H7 (cell line): ENCODE data around the gene JPH3. TPM values are rescaled to one million over a fixed set of nuclear protein-coding genes. Genes with fewer than 3 reads are reported as not detected.
"Not testable (repeated sequence)": the region's sequence is repeated elsewhere in the genome, so short reads cannot be mapped to it uniquely, and the experiment has no call there.

ENCODE experiments used
- DNase-seq: peaks from one replicate; pipeline ENCODE4 v3.0.0; 2012
- H3K27me3 ChIP-seq: 2 replicates; pipeline ENCODE4 v1.6.0; 2011; ENCODE audit warnings: mild to moderate bottlenecking, low read length; ENCODE audit not compliant: control insufficient read depth, insufficient read depth
- H3K36me3 ChIP-seq: replicated peaks from 2 replicates; pipeline ENCODE4 v1.5.1; 2011; ENCODE audit warnings: low read length; ENCODE audit not compliant: control insufficient read depth, insufficient read depth
- H3K4me3 ChIP-seq: 2 replicates; pipeline ENCODE4 v1.5.1; 2011; ENCODE audit warnings: low read depth, mild to moderate bottlenecking, control low read depth, low read length, moderate library complexity; ENCODE audit not compliant: insufficient read depth
- total RNA-seq: library from RNA; depleted of rRNA; stranded (reverse); fragments of >200 nt; shearing (Covaris generic); gene quantifications from 2 replicates; pipeline ENCODE4 v1.2.3, GENCODE V29; 2014

The JPH3 gene
- total RNA-seq, 1 experiment from 2014 or later: 24.0 TPM

DNA sequence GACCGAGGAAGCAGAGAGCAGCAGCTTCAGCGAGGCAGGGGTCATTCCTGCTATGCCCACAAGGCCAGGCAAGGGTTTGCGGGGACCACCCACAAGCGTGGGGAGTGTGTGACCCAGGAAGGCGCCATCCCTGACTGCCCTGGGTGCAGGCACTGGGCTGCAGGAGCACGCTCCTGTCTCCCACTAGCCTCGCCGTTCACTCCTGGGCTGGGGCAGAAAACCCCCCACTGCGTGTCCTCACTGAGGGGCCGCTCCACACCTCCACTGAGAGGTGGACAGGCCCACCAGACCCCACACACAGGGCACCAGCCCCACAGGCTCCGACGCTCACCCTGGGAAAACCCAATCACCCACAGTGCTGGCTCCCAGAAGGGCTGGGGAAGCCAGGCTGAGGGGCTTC lies 107.4 kb downstream of the JPH3 start:
- Histone ChIP-seq H3K36me3 (peaks cover 10% of the 10 kb centered on the region), H3K4me3 (no peak overlapping the region), H3K27me3 (no peaks in the 10 kb centered on the region)
- no peak for DNase-seq

DNA sequence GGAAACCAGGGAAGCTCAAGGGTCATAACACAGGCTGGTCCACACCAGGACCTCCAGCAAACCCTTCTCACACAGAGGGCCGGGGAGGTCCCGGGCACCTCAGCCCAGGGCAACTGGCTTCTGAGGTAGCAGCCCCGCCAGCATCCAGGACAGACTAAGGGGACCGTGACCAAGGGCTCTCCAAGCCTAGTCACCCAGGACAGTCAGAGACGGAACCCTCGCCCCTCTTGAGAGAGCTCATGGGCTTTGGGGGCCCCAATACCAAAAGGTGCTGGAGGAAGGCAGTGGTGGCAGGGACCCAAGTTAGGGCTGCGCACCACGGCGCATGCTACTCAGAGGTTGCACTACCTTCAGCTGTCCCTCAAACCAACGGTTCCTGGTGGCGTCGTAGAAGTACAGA lies 108.6 kb downstream of the JPH3 start:
- H3K27me3 ChIP-seq: no peaks in the 10 kb centered on the region
- no peak for DNase-seq
- no peak overlapping the region for H3K4me3 ChIP-seq
- peaks cover 14% of the 10 kb centered on the region for H3K36me3 ChIP-seq

DNA sequence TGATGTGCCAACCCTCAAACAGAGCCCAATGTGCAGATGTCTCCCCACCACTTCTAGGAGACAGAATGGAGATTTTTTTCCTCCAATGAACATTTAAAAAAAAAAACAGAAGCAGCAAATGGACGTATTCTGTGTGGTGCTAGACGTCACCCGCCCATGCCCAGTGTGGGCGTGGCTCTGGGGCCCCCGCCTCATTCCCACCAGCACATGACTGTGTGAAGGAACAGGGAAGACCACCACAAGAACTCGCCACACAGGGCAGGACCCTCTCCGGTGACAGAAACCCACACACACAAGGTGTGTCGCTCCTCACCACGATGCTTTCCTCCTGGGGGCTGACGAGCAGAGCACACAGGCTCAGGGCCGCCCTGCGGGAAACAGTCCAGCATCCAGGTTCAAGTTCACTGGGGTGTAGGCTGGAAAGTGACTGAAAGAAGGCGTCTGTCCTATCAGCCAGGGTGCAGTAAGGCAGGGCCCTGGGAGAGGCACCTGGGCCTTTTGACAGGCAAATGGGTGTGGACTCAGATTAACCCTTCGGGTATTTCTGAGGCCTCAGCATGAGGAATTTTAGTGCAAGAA lies 110.0 kb downstream of the JPH3 start:
- no peak for DNase-seq
- H3K27me3 ChIP-seq: no peaks in the 10 kb centered on the region
- H3K4me3 ChIP-seq: no peak overlapping the region
- H3K36me3 ChIP-seq: peaks cover 14% of the 10 kb centered on the region

DNA sequence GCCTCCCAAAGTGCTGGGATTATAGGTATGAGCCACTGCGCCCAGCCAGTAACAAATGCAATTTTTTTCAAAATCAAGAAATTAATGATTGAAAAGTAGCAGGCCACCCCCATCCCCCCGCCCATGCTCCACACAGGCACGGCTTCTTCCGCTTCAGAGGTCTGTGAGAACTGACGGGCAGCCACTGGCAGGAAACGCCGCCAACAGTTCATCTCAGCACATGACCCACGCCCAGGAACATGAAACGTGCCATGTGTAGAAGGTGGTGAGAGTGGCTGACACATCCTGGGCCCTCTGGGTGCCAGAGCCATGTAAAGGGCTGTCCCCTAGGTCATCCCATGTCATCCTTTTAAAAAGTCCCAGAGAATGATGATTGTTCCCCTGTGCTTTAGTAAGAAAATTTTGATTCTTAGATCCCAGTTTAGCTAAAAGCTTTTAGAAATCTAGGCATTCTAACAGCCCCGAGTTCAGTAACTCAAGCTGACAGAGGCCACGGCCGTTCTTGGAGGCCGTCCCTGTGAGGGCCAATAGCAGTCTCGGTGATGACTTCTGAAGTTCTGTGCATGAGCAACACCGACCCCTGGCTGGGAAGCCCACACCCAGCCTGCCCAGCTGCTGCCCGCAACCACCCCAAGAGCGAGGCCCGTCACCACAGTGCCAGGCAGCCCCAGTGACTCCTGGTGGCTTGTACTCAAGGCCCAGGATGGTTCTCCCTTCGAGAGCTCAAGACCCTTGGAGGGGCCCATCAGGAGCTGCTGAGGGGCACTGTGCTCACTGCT lies 111.3 kb downstream of the JPH3 start:
- Histone ChIP-seq H3K27me3 (no peaks in the 10 kb centered on the region), H3K36me3 (peaks cover 16% of the 10 kb centered on the region), H3K4me3 (no peak overlapping the region)
- DNase-seq: no peak

DNA sequence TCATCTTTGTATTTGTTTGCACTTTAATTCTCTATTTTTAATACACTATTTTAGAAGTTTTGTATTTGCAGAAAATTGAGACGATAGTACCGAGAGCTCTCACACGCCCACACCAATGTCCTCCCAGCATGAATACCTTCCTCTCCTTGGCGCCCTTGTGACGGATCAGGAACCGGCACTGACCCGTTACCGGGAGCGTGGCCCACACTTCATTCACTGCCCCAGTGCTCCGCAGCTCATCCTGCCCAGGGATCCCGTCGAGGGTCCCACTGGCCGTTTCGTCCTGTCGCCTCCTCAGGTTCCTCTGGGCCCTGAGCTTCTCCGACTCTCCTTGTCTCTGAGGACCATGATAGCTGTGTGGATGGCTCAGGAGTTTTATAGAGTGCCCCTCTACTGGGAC lies 112.9 kb downstream of the JPH3 start:
- no peaks in the 10 kb centered on the region for H3K27me3 ChIP-seq
- no peak for DNase-seq
- H3K36me3 ChIP-seq: peaks cover 15% of the 10 kb centered on the region
- no peak overlapping the region for H3K4me3 ChIP-seq

DNA sequence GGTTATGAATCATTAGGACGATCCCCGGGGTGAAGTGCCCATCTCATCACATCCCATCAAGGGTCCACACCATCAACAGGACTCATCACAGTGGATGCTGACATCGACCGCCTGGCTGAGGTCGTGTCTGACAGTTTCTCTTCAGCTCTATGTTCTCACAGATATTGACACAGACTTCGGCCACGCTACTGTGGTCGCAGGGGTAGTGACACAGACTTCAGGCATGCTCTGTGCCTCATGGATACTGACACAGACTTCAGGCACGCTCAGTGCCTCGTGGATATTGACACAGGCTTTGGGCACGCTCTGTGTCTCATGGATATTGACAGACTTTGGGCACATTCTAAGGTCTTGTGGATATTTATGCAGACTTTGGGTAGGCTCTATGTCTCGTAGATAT lies 113.3 kb downstream of the JPH3 start:
- Histone ChIP-seq H3K36me3 (peaks cover 14% of the 10 kb centered on the region), H3K4me3 (no peak overlapping the region), H3K27me3 (no peaks in the 10 kb centered on the region)
- DNase-seq: no peak

DNA sequence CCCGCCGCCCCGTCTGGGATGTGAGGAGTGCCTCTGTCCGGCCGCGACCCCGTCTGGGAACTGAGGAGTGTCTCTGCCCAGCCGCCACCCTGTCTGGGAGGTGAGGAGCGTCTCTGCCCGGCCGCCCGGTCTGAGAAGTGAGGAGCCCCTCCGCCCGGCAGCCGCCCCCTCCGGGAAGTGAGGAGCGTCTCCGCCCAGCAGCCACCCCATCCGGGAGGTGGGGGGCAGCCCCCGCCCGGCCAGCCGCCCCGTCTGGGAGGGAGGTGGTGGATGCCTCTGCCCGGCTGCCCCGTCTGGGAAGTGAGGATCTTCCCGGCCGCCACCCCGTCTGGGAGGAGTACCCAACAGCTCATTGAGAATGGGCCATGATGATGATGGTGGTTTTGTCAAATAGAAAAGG lies 116.5 kb downstream of the JPH3 start:
- DNase-seq, H3K4me3 ChIP-seq, H3K36me3 ChIP-seq, H3K27me3 ChIP-seq: not testable (repeated sequence)

DNA sequence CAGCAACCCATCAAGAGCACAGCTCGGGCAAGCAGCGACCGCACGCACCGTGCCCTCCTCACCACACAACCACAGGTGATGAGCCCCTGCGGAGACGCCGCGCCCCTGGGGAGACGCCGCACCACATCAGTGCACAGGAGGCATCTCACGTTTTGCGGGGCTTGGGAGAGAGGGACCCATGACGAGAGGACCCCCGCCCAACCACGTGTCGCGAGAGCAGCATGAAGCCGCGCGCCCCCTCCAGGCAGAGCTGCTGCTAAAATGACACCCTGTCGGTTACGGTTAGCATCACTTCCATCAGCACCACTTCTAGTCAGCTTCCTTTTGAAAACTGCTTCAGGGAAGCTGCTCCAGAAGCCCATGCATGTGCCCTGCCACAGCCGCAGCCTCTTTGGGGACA lies 118.1 kb downstream of the JPH3 start:
- Histone ChIP-seq H3K4me3 (no peak overlapping the region), H3K27me3 (no peaks in the 10 kb centered on the region), H3K36me3 (peaks cover 8% of the 10 kb centered on the region)
- no peak for DNase-seq

DNA sequence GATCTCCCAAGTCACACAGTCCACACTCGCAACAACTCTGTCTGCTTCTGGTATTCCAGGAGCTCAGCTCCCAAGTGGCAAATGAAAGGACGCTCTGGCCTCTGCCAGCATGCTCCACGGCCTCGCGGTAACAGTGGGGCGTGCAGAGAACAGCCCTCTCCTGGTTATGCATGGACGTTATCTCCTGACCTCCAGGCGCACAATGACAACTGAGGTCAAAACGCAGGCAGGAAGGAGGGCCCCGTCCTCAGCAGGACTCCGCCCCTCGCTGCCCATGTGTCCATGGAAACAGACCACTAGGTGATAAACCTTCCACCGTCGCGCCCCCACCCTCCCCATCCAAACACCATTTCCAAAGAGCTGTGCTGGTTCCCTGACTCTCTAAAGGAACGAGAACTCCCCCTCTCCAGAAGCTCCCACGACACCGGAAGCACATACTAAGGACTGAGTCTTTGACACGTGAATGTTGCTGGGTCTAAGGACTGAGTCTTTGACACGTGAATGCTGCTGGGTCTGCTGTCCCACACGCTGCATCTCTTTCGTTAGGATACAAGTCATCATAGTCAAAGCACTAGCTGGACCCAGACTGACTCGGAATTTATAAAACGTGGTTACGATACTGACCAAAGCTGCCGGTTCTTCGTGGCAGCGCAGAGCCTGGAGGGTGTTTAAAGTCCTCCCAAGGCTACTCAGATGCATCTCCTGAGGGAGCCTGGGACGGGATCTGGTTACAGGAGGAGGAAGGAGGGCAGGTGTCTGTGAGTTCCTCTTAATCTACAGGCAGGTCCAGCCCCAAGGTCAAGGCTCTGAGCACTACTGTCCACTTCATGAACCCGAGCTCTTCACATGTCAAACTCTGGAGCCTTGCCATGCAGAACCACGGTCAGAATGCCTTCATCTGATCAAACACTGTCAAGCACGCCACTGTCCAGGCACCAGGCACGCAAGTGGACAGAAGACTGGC lies 119.6 kb downstream of the JPH3 start:
- H3K36me3 ChIP-seq: peaks cover 5% of the 10 kb centered on the region
- no peaks in the 10 kb centered on the region for H3K27me3 ChIP-seq
- DNase-seq: no peak
- H3K4me3 ChIP-seq: no peak overlapping the region

DNA sequence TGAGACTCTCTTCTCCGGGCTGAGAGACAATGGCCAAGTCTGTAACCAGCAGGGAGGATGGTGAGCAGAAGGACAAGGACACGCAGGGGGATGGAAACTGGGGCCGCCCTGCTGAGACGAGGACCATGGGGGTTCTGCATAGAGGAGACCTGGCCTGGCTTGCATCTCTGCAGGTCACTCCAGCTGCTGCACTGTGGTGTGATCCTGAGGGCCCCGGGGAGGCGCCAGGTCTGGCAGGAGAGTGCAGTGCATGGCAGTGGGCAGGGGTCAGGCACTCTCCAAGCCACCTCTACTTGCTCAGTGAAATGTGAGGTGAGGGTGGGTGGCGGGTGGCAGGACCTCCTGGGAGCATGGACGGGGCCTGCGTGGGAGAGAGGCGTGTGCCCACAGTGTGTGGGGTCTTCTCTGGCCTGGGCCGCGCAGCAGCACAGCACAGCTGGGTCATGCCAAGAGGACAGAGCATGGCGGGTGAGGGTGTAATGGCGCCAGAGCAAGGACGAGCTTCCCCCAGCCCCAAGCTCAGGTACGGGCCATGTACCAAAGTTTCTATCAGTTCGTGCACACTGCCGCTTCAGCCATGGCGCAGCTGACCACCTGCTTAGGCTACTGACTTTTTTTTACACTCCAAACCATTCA lies 120.4 kb downstream of the JPH3 start:
- Histone ChIP-seq H3K4me3 (no peak overlapping the region), H3K36me3 (peaks cover 5% of the 10 kb centered on the region; the same call in 1 of the 2 replicates), H3K27me3 (no peaks in the 10 kb centered on the region)
- no peak for DNase-seq

DNA sequence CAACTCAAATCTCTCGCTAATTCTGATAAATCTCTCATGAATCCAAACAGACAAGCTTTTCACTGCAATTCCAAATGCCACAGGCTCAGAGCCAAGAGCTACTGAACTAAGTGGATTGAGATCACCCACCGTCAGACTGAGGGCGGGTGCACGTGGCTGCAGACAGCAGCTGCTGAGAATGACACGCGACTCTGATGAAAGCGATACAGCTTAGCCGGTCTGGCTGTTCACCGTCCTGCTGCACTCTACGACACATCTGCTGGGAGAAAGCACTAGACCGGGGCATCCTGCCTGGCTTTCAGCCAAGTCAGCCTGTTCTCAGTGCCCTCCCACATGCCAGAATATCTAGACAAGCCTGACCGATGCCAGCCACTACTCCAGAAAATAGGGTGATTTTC lies 120.9 kb downstream of the JPH3 start:
- Histone ChIP-seq H3K4me3 (no peak overlapping the region), H3K27me3 (no peaks in the 10 kb centered on the region), H3K36me3 (peaks cover 1% of the 10 kb centered on the region; the same call in 1 of the 2 replicates)
- no peak for DNase-seq

DNA sequence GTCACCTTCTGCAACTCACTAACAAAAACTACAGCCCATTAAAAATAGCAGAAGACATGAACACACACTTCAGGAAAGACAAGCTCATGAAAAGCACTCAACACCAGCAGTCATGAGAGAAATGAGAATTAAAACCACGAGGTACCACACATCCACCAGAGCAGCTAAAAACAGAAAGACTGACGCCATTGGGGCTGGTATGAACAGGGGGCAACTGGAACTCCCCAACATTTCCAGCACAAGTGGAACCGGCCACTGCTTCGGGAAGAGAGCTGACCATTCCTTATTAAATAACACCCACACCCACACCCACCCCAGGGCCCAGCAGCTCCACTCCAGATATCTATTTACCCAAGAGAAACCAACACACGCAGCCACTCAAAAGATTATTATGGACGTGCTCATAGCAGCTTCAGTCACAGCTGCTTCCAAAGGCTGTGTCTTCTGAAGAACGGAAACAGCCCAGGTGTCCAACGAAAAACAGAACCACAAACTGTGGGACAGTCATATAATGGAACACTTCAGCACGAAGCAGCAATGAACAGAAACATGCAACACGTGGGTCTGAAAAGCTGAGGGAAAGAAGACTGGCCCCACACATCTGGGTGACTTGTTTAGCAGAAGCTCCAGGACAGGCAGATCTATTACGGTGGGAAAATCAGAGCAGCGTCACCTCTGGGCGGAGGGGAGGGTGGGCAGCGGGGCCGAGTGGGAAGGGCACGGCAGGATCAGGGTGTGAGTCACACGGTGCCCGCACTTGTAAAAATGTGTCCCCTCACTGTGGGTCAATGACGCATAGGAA lies 122.4 kb downstream of the JPH3 start:
- DNase-seq: no peak
- Histone ChIP-seq H3K4me3 (no peak overlapping the region), H3K36me3 (peaks cover 7% of the 10 kb centered on the region), H3K27me3 (no peaks in the 10 kb centered on the region)

DNA sequence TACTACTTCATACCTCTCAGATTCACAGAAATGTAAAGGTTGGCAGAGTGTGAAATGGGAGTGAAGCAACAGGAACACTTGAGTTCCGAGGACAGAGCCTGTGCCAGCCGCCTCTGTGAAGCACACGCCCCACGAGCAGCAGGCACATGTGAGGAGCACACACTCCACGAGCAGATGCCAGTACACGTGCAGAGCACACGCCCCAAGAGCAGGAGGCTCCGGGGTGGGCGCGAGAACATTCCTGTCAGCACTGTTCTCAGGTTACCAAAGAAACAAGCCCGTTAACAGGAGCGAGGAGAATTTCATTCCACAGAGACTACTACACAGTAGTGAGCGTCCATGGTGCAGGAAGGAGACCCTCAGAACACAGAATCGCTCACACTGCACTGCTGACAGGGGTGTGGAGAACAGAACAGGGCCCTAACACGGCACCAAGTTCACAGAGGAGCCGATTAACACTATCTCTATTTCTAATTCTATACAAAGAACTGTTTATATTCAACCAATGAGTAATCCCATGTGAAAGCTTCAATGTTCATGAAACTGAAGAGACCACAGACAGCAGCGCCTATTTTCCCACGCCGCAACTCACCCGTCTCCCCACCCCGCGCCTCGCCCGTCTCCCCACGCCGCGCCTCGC lies 123.4 kb downstream of the JPH3 start:
- no peaks in the 10 kb centered on the region for H3K27me3 ChIP-seq
- no peak overlapping the region for H3K4me3 ChIP-seq
- DNase-seq: no peak
- H3K36me3 ChIP-seq: peaks cover 10% of the 10 kb centered on the region
